Upper lobe of left lung (tissue), 6 donors: ENCODE measurements around the gene EVA1A. TPM values are rescaled to one million over a fixed set of nuclear protein-coding genes. Genes with fewer than 3 reads are reported as not detected.

Source experiments
- ATAC-seq, 2 donors: fragments of 200-7000 bp; cut with Tn5 transposase; one replicate each; pipeline ENCODE4 v1.9.1; 2022; ENCODE audit warnings: mild to moderate bottlenecking in 2 of 2, moderate library complexity in 2 of 2; ENCODE audit not compliant: low FRiP score in 2 of 2
- DNase-seq, 2 donors: peaks; one replicate each; pipeline ENCODE4 v3.0.0-alpha.2; 2019 to 2020
- H3K27ac ChIP-seq, 4 donors: fragments of 200-600 bp; sonication (generic); one replicate each; pipeline ENCODE4 v1.5.1; 2016 to 2019
- H3K27me3 ChIP-seq, 4 donors: fragments of 200-600 bp; sonication (generic); one replicate each; pipeline ENCODE4 v1.5.1; 2017 to 2019
- H3K36me3 ChIP-seq, 4 donors: fragments of 200-600 bp; sonication (generic); one replicate each; pipeline ENCODE4 v1.5.1; 2016 to 2019
- H3K4me1 ChIP-seq, 4 donors: fragments of 200-600 bp; sonication (generic); one replicate each; pipeline ENCODE4 v1.5.1; 2018 to 2019
- H3K4me3 ChIP-seq, 4 donors: fragments of 200-600 bp; sonication (generic); one replicate each; pipeline ENCODE4 v1.5.1; 2017 to 2019; ENCODE audit warnings: mild to moderate bottlenecking in 2 of 4, moderate library complexity in 1 of 4
- H3K9me3 ChIP-seq, 4 donors: fragments of 200-600 bp; sonication (generic); one replicate each; pipeline ENCODE4 v1.5.1; 2018 to 2019
- EP300 ChIP-seq, 4 donors: sonication (generic); formaldehyde crosslinking; IDR thresholded peaks; one replicate each; pipeline ENCODE4 v1.5.1; 2017; ENCODE audit warnings: antibody characterized with exemption in 4 of 4, control low read depth in 2 of 4
- POLR2A ChIP-seq, 4 donors: fragments of 450-650 bp; IDR thresholded peaks; one replicate each; pipeline ENCODE4 v1.5.1; 2016 to 2017; ENCODE audit warnings: antibody characterized with exemption in 4 of 4, mild to moderate bottlenecking in 2 of 4
- POLR2AphosphoS5 ChIP-seq, 2 donors: sonication (generic); formaldehyde crosslinking; IDR thresholded peaks; one replicate each; pipeline ENCODE4 v1.5.1; 2017; ENCODE audit warnings: antibody characterized with exemption in 2 of 2
- WGBS, 2 donors: methylation state at CpG; one replicate each; pipeline ENCODE4 v1.1.5; 2017 to 2018; 5-methylcytosine and 5-hydroxymethylcytosine counted together
- total RNA-seq, 6 donors: library from RNA; depleted of rRNA in 4 of 6; stranded (reverse); fragments of >200 nt in 4 of 6; gene quantifications; one replicate each; pipeline versions ENCODE4 v1.1.0 to v1.2.1, GENCODE V29; 2016 to 2021
- TF ChIP-seq, protein P1 (sequence below), 6 experiments: fragments of 450-650 bp in 4 of 6; fragments of 200-600 bp in 2 of 6; sonication (generic) in 2 of 6; IDR thresholded peaks; one replicate each; pipeline ENCODE4 v1.5.1; 2016 to 2019; ENCODE audit warnings: antibody characterized with exemption in 6 of 6
- donor health status: DM: no; HTN: no; CAD: no; lungs with moderate emphysema.
- donor health status: DM: no; HTN: yes; CAD: no; lungs with severe emphysema.

EVA1A gene
- total RNA-seq, 6 donors from 2014 or later, result 30.4 to 96.9 (median 55.0) TPM

DNA sequence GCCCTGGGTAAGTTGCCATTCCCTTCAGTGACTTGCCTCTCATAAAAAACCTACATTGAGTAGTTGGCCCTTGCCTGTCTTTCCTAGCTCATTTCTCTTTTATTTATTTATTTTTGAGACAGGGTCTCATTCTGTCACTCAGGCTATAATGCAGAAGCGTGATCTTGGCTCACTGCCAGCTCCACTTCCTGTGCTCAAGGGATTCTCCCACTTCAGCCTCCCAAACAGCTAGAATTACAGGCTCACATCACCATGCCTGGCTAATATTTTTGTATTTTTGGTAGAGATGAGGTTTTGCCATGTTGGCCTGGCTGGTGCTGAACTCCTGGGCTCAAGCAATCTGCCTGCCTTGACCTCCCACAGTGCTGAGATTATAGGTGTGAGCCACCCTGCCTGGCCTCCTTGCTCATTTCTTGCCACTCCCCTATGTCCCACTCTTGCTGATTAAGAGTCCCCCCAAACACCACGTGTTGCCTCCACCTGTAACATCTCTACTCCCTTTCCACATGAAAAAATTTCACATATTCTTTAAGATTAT lies 12.6 kb downstream of the EVA1A start:
- Histone ChIP-seq H3K36me3 (no peaks in the 10 kb centered on the region), H3K27ac (no peak overlapping the region), H3K9me3 (no peaks in the 10 kb centered on the region), H3K4me3 (no peak overlapping the region), H3K27me3 (no peaks in the 10 kb centered on the region), H3K4me1 (peaks cover 0 to 4% (median 0%) of the 10 kb centered on the region in 4 donors)
- DNase-seq, result no peak
- TF ChIP-seq EP300 (IDR thresholded peaks at IDR 0.05) (no peak), POLR2AphosphoS5 (IDR thresholded peaks at IDR 0.05) (no peak), POLR2A (IDR thresholded peaks at IDR 0.05) (no peak)
- TF ChIP-seq, protein P1, sequence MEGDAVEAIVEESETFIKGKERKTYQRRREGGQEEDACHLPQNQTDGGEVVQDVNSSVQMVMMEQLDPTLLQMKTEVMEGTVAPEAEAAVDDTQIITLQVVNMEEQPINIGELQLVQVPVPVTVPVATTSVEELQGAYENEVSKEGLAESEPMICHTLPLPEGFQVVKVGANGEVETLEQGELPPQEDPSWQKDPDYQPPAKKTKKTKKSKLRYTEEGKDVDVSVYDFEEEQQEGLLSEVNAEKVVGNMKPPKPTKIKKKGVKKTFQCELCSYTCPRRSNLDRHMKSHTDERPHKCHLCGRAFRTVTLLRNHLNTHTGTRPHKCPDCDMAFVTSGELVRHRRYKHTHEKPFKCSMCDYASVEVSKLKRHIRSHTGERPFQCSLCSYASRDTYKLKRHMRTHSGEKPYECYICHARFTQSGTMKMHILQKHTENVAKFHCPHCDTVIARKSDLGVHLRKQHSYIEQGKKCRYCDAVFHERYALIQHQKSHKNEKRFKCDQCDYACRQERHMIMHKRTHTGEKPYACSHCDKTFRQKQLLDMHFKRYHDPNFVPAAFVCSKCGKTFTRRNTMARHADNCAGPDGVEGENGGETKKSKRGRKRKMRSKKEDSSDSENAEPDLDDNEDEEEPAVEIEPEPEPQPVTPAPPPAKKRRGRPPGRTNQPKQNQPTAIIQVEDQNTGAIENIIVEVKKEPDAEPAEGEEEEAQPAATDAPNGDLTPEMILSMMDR (IDR thresholded peaks at IDR 0.05), result no peak
- WGBS, 2 donors, result 35 to 50% methylated on average over 2 of the region's 2 CpGs
- no peak for ATAC-seq

DNA sequence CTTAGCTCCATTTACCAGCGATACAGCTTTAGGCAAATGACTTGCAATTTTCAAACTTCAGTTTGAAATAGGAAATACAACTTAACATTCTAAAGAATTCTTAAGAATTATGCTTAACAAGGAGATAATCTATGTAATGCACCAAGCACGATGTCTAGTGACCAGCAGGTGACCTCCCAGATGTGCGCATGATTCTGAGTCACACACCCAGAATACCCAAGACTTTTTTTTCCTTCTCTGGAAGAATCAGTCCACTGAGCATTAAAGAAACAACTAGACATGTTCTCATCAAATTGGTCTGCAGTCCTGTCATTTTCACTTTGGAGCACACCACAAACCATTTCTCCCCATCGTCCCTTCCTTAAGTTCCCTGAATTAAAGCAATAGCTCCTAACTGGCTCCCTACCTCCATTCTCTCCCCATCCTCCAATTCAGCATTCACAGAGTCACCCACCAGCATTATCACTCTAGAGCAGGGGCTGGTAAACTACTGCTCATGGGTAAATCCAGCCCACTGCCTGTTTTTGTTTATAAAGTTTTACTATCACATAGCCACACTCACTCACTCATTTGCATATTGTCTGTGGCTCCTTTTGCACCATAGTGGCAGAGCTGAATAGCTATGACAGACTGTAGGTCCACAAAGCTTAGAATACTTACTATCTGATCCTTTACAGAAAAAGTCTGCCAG lies 13.2 kb downstream of the EVA1A start:
- TF ChIP-seq POLR2A (IDR thresholded peaks at IDR 0.05) (no peak), EP300 (IDR thresholded peaks at IDR 0.05) (no peak), POLR2AphosphoS5 (IDR thresholded peaks at IDR 0.05) (no peak)
- TF ChIP-seq, protein P1 (IDR thresholded peaks at IDR 0.05), result no peak
- H3K27me3 ChIP-seq, result no peaks in the 10 kb centered on the region
- 69 to 72% methylated on average over 4 of the region's 4 CpGs for WGBS, 2 donors
- no peak overlapping the region for H3K27ac ChIP-seq
- H3K36me3 ChIP-seq, result no peaks in the 10 kb centered on the region
- peaks cover 0 to 4% (median 0%) of the 10 kb centered on the region in 4 donors for H3K4me1 ChIP-seq
- no peak for DNase-seq
- no peak overlapping the region for H3K4me3 ChIP-seq
- no peaks in the 10 kb centered on the region for H3K9me3 ChIP-seq
- ATAC-seq, result no peak

DNA sequence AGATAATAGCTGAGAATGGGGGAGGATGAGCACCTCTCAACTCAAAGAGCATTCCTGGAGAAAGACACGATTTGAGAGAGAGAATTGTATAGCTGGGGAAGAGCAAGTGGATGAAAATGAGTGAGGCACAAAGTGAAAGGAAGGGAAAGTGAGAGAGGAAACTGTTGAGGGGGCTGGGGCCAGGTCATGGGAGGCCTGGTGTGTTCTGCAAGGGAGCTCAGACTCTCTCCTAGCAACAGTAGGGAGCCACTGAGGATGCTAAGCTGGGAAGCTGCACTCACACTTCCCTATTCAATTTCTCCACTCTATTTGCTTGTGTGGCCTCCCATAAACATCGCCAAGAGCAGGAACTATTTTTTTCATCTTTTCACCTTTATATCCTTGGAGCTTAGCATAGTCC lies 14.8 kb downstream of the EVA1A start:
- no peak for ATAC-seq
- no peak overlapping the region for H3K4me3 ChIP-seq
- no peaks in the 10 kb centered on the region for H3K36me3 ChIP-seq
- H3K4me1 ChIP-seq, result peaks cover 0 to 4% (median 0%) of the 10 kb centered on the region in 4 donors
- no peaks in the 10 kb centered on the region for H3K9me3 ChIP-seq
- no peak for DNase-seq
- no peak overlapping the region for H3K27ac ChIP-seq
- no peaks in the 10 kb centered on the region for H3K27me3 ChIP-seq
- 81 to 84% methylated on average over 2 of the region's 2 CpGs for WGBS, 2 donors
- TF ChIP-seq POLR2AphosphoS5 (IDR thresholded peaks at IDR 0.05) (no peak), POLR2A (IDR thresholded peaks at IDR 0.05) (no peak), EP300 (IDR thresholded peaks at IDR 0.05) (no peak)
- TF ChIP-seq, protein P1 (IDR thresholded peaks at IDR 0.05), result no peak

DNA sequence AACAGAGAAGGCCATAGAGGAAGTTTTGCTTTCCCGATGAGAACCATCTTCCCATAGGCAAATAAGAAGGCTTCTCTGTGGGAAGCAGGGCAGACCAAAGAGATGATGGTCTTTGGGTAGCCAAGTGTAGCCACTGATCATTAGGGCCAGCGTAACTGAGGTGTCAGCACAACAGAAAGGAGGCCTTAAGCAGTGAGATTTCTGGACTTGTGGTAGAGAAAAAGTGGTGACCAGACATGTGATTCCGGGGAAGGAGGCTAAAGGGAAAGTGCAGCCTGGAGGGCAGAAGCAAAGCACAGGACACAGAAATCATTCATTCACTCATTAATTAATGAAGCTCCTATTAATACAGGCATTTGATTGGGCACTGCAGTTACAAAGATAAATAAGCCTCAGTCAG lies 15.4 kb downstream of the EVA1A start:
- no peak for DNase-seq
- H3K9me3 ChIP-seq, result no peaks in the 10 kb centered on the region
- whole genome bisulfite sequencing, 2 donors, result 78 to 89% methylated on average over 3 of the region's 3 CpGs
- H3K4me3 ChIP-seq, result no peak overlapping the region
- TF ChIP-seq EP300 (IDR thresholded peaks at IDR 0.05), result no peak
- no peak for TF ChIP-seq POLR2A (IDR thresholded peaks at IDR 0.05)
- no peak for TF ChIP-seq POLR2AphosphoS5 (IDR thresholded peaks at IDR 0.05)
- TF ChIP-seq, protein P1 (IDR thresholded peaks at IDR 0.05), result no peak
- no peak overlapping the region for H3K27ac ChIP-seq
- H3K36me3 ChIP-seq, result no peaks in the 10 kb centered on the region
- ATAC-seq, result no peak
- no peaks in the 10 kb centered on the region for H3K27me3 ChIP-seq
- H3K4me1 ChIP-seq, result peaks cover 0 to 4% (median 0%) of the 10 kb centered on the region in 4 donors

DNA sequence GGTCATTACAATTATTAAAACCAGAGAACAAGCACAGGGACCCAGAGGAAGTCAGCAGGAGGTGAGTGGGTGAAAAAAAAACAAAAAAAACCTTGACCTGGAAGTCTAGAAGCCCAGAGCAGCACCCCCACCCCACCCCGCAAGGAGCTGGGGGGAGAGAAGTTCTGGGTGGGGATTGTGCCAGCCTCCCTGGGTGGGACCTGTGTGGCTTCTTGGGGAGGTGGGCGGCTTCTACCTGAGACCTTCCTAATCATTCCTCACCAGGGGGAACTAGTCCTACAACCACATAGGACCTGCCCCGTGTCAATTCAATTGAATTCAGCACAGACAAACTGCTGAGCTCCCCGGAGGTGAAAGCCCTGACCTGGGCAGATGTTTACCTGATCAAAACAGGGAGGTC lies 17.3 kb downstream of the EVA1A start:
- TF ChIP-seq, protein P1 (IDR thresholded peaks at IDR 0.05), result no peak
- TF ChIP-seq POLR2A (IDR thresholded peaks at IDR 0.05) (no peak), POLR2AphosphoS5 (IDR thresholded peaks at IDR 0.05) (no peak), EP300 (IDR thresholded peaks at IDR 0.05) (no peak)
- WGBS, 2 donors, result 82 to 90% methylated on average over 3 to 4 of the region's 4 CpGs
- Histone ChIP-seq H3K4me3 (no peak overlapping the region), H3K27ac (no peak overlapping the region), H3K36me3 (no peaks in the 10 kb centered on the region), H3K4me1 (no peaks in the 10 kb centered on the region), H3K9me3 (no peaks in the 10 kb centered on the region), H3K27me3 (no peaks in the 10 kb centered on the region)
- DNase-seq (no peak), ATAC-seq (no peak)
